Measurements from ENCODE around the gene PIGR.

- no peak for TF ChIP-seq NFIC (IDR thresholded peaks at IDR 0.05; ENCODE audit: low read depth, low read length)
- TF ChIP-seq EP300 (IDR thresholded peaks at IDR 0.05; ENCODE audit: borderline replicate concordance in 1 of 2, control insufficient read depth in 1 of 2, low read depth in 2 of 2, low read length in 2 of 2) = no peak
- no peak for TF ChIP-seq SMC3 (IDR thresholded peaks at IDR 0.05; ENCODE audit: borderline replicate concordance, low read length)
- no peak for TF ChIP-seq CTCF (IDR thresholded peaks at IDR 0.05 in 2 of 3, conservative IDR thresholded peaks at IDR 0.05 in 1 of 3; ENCODE audit: control insufficient read depth in 2 of 3, extremely low read depth in 1 of 3, insufficient read depth in 1 of 3, low read depth in 3 of 3, low read length in 3 of 3)
- no peak for TF ChIP-seq YY1 (IDR thresholded peaks at IDR 0.05; ENCODE audit: low read depth, low read length)
- no peak for TF ChIP-seq POLR2A (IDR thresholded peaks at IDR 0.05; ENCODE audit: low read depth, low read length)
- no peak for TF ChIP-seq FOXM1 (IDR thresholded peaks at IDR 0.05; ENCODE audit: low read depth, low read length)
- no peak for TF ChIP-seq EZH2 (IDR thresholded peaks at IDR 0.05; ENCODE audit: borderline replicate concordance, control insufficient read depth, low read depth, low read length)
- TF ChIP-seq TAF1 (IDR thresholded peaks at IDR 0.05; ENCODE audit: borderline replicate concordance, low read depth, low read length) = no peak
- TF ChIP-seq PAX8 (IDR thresholded peaks at IDR 0.05) = no peak
- TF ChIP-seq USF1 (IDR thresholded peaks at IDR 0.05; ENCODE audit: borderline replicate concordance, extremely low read length, insufficient read depth, low read depth, low read length) = no peak
Measured at GRCh38 chr1:206939131-206939530, 7.1 kb downstream of the PIGR start.
